GM19463 (cell line): ENCODE measurements around the gene DAPK2.
"Not testable (repeated sequence)": the region's sequence is repeated elsewhere in the genome, so short reads cannot be mapped to it uniquely, and the experiment has no call there.

Source experiments
- ATAC-seq: cut with Tn5 transposase; IDR thresholded peaks from one replicate; pipeline ENCODE4 v1.9.1; 2021; ENCODE audit warnings: mild to moderate bottlenecking, moderate library complexity; ENCODE audit not compliant: unreplicated experiment

The DAPK2 gene

GRCh38 chr15:63977119-63977518 is 69.2 kb downstream of the DAPK2 start:
- ATAC-seq = no peak

DNA sequence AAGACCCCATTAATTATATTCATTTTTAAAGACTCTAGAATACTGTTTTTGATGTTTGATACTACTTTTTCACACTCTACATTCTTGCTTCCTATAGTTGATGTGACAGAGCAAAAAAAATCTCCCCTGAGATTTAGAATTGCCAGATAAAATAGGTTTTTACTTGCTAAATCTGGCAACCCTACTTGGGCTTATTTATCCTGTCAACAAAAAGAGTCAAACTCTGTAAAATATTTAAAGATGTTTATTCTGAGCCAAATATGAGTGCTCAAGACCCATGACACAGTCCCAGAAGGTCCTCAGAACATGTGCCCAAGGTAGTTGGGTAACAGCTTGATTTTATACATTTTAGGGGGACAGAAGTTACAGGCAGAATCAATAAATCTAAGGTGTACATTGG is 72.3 kb downstream of the DAPK2 start:
- no peak for ATAC-seq

DNA sequence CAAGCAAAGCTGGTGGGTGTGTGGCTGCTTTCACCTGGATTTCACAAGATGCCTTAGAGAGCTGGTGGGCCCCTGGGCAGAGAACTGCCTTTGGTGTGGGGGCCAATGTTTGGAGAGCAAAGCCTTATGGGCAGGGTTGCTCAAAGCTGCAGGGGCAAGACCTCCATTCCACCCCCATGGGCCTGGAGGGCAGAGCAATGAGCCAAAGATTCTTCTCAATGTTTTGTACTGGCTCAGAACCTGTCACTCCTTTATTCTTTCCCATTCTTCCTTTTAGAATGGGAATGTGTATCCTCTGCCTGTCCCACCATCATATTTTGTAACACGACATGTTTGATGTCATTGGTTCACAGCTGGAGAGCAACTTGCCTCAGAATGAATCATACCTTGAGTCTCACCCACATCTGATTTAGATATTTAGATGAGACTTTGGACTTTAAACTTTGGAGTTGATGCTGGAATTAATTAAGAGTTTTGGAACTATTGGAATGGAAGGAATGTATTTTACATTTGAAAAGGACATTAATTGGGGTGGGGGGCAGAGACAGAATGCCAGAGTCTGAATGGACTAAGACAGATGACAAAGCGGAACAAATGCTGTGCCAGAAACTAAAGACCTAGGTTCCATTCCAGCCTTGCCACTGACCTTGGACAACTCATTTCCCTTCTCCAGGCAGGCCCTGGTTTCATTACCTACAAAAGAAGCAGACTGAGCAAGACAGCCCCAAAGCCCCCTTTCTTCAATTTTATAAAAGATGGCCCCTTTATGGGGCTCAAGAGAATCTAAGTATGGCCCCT is 72.9 kb downstream of the DAPK2 start:
- ATAC-seq = no peak

GRCh38 chr15:63972801-63973200 is 73.5 kb downstream of the DAPK2 start:
- no peak for ATAC-seq

- no peak for ATAC-seq
These were observed 74.4 kb downstream of the DAPK2 start for GRCh38 chr15:63971904-63972303.

DNA sequence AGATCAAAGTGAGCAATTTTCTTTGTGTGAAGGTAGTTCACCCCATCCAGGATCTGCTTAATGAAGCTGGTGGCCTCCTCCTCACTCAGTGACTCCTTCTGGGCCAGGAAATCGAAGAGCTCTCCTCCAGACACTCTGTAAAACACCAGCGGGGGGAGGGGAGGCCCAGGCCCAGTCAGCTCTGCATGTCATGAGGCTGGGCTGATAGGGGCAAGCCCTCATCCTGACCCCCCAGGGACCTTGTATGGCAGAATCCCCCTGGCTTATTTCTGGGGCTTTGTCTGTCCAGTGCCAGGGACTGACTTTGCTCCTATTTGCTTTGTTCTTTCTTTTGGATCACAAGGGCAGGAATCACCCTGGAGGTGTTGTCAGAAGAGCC is 74.9 kb downstream of the DAPK2 start:
- peak; percentile 25 for ATAC-seq

DNA sequence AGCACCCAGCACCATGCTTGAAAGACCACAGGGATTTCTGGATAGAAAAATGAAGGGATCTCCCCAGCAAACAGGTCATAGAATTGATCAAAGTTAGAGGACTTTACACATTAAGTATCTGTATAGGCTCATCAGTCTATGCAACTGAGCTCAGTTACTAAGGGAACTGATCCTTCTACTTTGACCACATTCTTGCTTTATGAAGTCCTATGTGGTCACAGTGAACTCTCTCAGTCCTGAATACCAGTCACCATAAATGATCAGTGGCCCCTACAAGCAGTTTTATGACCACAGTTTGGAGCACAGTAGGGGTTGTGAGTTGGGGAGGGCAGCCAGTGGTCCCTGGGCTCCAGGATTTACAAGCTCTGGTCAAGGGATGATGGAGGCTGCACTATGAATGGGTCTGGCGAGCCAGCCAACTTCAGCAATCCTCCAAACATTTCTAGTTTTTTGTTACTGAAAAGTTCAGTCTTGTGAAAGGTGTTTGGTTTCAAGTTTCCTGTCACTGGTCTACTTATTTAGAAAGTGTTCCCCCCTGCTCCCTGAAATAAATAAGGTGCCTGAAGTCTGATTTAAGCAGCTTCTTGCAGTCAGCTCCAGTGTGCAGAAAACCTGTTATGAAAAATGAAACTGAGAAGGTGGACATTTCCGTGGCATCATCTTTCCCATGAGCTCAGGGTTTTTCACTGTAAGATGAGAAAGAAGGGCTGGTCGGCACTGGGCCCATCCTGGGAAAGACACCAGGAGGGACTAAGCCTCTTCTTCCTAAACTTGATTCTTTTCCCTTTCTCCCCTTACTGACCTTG is 75.5 kb downstream of the DAPK2 start:
- ATAC-seq = peak; percentile 93

GRCh38 chr15:63969652-63970421 is 76.4 kb downstream of the DAPK2 start:
- ATAC-seq = no peak

DNA sequence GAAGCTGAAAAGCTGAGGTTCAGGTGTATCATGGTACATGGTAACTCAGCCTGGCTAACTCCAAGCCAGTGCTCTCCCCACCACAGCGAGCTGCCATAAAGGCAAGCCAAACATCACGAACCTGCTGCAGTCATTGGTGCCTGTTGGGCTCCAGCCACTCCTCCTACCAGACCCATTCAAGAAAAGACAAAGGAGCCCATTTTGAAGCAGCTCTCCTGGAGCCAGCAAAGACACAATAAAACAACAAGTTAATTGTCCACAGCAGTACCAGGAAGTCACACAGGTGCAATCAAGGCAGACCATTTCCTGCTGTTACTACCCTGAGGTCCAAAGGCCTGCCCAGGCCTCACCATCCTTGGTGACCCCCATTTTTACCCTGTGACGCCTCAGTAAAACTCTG is 77.6 kb downstream of the DAPK2 start:
- ATAC-seq = no peak

DNA sequence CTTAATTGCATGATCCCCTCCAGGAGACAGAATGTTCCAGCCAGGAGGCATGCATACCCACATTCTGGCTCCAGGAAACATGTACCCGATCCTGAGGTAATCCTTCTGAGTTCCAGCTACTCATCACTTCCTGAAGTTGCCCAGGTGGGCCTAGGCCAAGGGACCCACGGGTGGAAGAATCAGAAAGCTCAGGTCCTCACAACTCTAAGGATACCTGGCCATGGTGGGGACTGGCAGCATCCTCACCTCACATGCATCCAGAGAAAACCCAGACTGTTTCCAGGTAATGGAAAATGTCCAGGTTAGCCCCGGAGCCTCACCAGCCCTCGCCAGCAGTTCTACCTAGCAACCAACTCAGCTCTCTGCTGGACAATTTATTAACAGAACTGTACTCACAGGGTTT is 78.2 kb downstream of the DAPK2 start:
- no peak for ATAC-seq

GRCh38 chr15:63967616-63968015 is 78.7 kb downstream of the DAPK2 start:
- ATAC-seq = no peak

- not testable (repeated sequence) for ATAC-seq
These were observed 83.2 kb downstream of the DAPK2 start for GRCh38 chr15:63962947-63963721.

GRCh38 chr15:63953524-63953923 is 92.8 kb downstream of the DAPK2 start:
- ATAC-seq = no peak

DNA sequence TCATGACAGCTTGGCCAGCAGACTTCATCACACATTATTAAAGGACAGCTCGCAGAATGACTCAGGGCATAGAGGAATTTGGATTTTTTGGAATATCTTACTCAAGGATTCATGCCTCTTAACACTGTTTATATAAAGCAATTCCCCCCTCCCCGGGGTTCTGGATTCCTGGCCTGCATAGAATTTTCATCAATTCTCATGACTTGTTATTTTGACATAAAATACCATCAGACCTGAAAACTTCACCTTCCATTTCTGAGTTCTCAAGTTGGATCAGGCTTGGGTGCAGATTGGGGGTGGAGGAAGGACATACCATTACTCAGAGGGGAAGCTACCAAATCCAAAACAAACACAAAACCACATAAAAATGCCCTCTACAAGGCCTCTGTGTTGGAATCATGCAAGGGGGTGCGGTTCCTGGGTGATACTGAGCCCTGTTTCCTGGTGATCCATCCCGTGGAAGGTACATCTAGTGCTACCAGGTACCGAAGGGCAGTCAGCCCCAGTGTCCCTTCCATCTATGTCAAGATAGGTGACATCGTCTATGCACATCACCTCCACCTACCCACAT is 95.3 kb downstream of the DAPK2 start:
- ATAC-seq = no peak

- ATAC-seq = no peak
These were observed 97.3 kb downstream of the DAPK2 start for GRCh38 chr15:63948971-63949370.

GRCh38 chr15:63948436-63948835 is 97.8 kb downstream of the DAPK2 start:
- ATAC-seq = no peak

DNA sequence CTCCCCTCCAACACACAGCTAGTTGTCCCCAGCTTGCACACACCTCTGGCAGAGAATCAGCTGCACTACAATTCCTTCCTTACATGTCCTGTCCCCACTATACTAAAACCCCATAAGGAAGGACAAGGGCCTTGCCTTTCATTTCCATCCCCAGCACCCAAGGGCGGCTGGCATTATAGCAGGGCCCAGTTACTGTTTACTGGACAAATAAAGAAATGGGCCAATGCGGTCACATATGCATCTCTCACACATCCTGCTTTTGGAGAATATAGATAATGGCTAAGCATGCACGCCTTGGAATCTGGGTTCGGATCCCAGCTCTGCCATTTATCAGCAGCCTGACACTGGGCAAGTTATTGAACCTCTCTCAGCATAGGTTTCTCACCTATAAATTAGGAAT is 99.1 kb downstream of the DAPK2 start:
- no peak for ATAC-seq

- ATAC-seq = no peak
These were observed 99.7 kb downstream of the DAPK2 start for GRCh38 chr15:63946524-63947065.

GRCh38 chr15:63945838-63946298 is 100.4 kb downstream of the DAPK2 start:
- no peak for ATAC-seq
